Colonic mucosa (tissue), 4 donors: ENCODE results near the gene MGMT. TPM values are rescaled to one million over a fixed set of nuclear protein-coding genes. Genes with fewer than 3 reads are reported as not detected.
A peak's percentile ranks its signal among the peaks of the same experiment; 100 is the strongest.

Source experiments
- DNase-seq: peaks from one replicate; pipeline ENCODE4 v3.0.0-alpha.2; 2020
- H3K27ac ChIP-seq: fragments of 200-600 bp; one replicate; pipeline ENCODE4 v1.8.0; 2021
- H3K27me3 ChIP-seq: fragments of 200-600 bp; one replicate; pipeline ENCODE4 v1.8.0; 2021
- H3K36me3 ChIP-seq: fragments of 200-600 bp; one replicate; pipeline ENCODE4 v1.8.0; 2021
- H3K4me1 ChIP-seq: fragments of 200-600 bp; one replicate; pipeline ENCODE4 v1.8.0; 2021; ENCODE audit warnings: mild to moderate bottlenecking
- H3K4me3 ChIP-seq: fragments of 200-600 bp; one replicate; pipeline ENCODE4 v1.8.0; 2021
- H3K9ac ChIP-seq, 2 donors: one replicate each; pipeline ENCODE4 v1.7.0; 2013; ENCODE audit warnings: control low read depth in 2 of 2, low read depth in 2 of 2, low read length in 2 of 2
- H3K9me3 ChIP-seq: fragments of 200-600 bp; one replicate; pipeline ENCODE4 v1.8.0; 2021
- intact Hi-C: fragments of 100-400 bp; cut with DNase I; formaldehyde crosslinking; loops from one replicate; pipeline ENCODE4 v1.14.1; 2022
- total RNA-seq, 2 donors: library from RNA; stranded (reverse); fragmentation: NEBNext Ultra II Directional in 1 of 2; extraction: Animal tissue kit (Norgen Biotek cat#: 25700) in 1 of 2; gene quantifications; one replicate each; pipeline ENCODE4 v1.2.1, GENCODE V29; 2021
- TF ChIP-seq, protein P1 (sequence below): fragments of 200-600 bp; IDR thresholded peaks from one replicate; pipeline ENCODE4 v1.8.0; 2022; ENCODE audit warnings: antibody characterized with exemption, mild to moderate bottlenecking
- donor health status: healthy.
- donor health status: DM: no; HTN: no; CAD: no.
- donor health status: DM: no; HTN: no; CAD: no.

The MGMT gene
- total RNA-seq, 2 donors from 2014 or later: 17.5 to 18.2 TPM

DNA sequence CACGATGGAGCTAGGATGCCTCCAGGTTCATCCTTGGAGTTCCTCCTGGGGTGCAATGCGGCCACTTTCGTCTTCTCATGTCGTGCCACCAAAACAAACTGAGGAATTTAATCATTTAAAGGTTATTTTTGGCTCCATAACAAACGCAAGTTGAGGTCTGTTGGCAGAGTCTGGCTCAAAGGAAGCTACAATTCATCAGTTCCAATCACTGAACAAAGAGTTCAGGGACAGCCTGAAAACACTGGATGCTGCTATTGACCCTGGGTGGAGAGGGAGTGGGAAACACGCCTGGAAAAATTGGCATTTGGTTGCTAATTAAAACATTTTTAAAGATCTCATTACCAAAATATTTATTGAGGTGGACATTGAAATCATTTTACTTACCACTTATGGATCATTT is 11.4 kb upstream of the MGMT start:
- H3K4me3 ChIP-seq: no peak overlapping the region
- intact Hi-C loops: no loop called here
- H3K36me3 ChIP-seq: no peaks in the 10 kb centered on the region
- no peaks in the 10 kb centered on the region for H3K4me1 ChIP-seq
- H3K9ac ChIP-seq: no peak overlapping the region
- H3K9me3 ChIP-seq: no peaks in the 10 kb centered on the region
- no peak for DNase-seq
- no peak overlapping the region for H3K27ac ChIP-seq
- TF ChIP-seq, protein P1, sequence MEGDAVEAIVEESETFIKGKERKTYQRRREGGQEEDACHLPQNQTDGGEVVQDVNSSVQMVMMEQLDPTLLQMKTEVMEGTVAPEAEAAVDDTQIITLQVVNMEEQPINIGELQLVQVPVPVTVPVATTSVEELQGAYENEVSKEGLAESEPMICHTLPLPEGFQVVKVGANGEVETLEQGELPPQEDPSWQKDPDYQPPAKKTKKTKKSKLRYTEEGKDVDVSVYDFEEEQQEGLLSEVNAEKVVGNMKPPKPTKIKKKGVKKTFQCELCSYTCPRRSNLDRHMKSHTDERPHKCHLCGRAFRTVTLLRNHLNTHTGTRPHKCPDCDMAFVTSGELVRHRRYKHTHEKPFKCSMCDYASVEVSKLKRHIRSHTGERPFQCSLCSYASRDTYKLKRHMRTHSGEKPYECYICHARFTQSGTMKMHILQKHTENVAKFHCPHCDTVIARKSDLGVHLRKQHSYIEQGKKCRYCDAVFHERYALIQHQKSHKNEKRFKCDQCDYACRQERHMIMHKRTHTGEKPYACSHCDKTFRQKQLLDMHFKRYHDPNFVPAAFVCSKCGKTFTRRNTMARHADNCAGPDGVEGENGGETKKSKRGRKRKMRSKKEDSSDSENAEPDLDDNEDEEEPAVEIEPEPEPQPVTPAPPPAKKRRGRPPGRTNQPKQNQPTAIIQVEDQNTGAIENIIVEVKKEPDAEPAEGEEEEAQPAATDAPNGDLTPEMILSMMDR: no peak
- no peaks in the 10 kb centered on the region for H3K27me3 ChIP-seq

DNA sequence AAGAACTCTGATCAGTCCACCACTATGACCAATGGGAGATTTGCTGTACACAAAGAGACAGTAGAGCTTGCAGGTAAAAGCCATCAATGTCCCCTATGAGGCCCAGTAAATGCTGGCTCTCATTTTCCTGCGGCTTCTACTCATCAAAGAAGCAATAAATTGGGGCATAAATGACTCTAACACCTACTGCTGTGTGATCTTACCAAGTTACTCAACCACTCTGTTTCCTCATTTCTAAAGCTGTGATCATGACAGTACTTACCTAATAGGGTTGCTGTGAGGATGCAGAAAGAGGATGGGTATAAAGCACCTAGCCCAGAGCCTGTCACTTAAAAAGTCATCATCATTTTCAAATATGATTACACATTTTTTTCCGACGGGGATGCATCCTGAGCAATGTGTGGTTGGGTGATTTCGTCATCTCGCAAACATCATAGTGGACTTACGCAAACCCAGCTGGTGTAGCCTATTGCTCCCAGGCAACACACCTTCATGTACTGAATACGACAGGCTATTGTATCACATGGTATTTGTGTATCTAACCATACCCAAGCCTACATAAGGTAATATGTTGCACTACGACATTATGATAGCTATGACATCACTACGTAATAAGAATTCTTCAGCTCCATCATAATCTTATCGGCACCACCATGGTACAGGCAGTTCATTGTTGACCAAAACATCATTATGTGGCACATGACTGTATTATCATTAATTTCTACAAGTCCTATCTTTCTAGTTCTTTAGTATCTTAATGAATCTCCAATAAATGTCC is 7.1 kb upstream of the MGMT start:
- Histone ChIP-seq H3K36me3 (no peaks in the 10 kb centered on the region), H3K9ac (no peak overlapping the region), H3K4me1 (no peaks in the 10 kb centered on the region), H3K27ac (no peak overlapping the region), H3K4me3 (no peak overlapping the region), H3K27me3 (no peaks in the 10 kb centered on the region), H3K9me3 (no peaks in the 10 kb centered on the region)
- intact Hi-C loops: no loop called here
- TF ChIP-seq, protein P1: no peak
- DNase-seq: no peak

DNA sequence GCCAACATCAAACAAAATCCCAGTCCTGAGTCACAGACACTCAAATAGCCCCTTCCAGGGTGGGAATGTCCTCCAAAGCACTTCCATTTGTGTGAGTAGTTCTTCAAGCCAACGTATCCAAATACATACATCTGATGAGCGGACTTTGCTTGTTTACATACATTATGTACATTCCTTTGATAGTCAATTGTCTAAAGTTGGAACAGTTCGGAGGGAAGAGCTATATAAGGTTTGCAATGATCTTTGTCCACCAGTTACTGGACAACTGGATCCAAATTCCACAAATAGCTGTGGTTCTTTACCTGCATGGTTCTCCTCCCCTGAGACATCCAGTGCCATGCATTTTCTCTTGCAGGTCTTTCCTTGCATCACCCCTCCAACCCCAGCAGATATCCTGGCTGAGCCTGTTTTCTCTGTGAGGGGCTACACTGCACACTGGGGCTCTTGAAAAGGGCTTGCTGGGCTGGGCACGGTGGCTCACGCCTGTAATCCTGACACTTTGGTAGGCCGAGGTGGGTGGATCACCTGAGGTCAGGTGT is 4.7 kb upstream of the MGMT start:
- Histone ChIP-seq H3K4me1 (peaks cover 4% of the 10 kb centered on the region), H3K9ac (no peak overlapping the region), H3K9me3 (no peaks in the 10 kb centered on the region), H3K27me3 (no peaks in the 10 kb centered on the region), H3K36me3 (no peaks in the 10 kb centered on the region), H3K27ac (no peak overlapping the region), H3K4me3 (no peak overlapping the region)
- DNase-seq: no peak
- TF ChIP-seq, protein P1: no peak
- intact Hi-C loops: no loop called here

DNA sequence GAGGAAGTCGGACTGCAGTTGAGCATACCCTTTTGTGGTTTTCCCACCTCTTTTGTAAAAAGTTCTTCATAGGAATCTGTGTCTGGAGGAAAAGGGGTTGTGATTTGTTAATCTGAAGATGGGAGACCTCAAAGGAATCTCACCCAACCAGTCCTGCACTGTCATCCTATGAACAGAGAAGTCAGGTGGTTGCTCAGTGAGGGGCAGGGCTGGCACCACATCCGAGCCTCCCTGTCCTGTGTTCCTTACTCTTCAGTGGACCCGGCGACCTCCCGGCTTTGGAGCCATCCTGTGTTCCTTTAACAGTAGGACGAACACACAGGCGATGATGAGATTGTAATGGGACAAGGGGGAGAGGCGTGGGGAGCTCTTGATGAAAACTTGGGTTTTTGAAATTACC is 2.8 kb upstream of the MGMT start:
- TF ChIP-seq, protein P1: no peak
- H3K4me3 ChIP-seq: no peak overlapping the region
- H3K9me3 ChIP-seq: no peaks in the 10 kb centered on the region
- H3K27me3 ChIP-seq: no peaks in the 10 kb centered on the region
- H3K4me1 ChIP-seq: peaks cover 4% of the 10 kb centered on the region
- H3K9ac ChIP-seq: no peak overlapping the region
- no peaks in the 10 kb centered on the region for H3K36me3 ChIP-seq
- no peak for DNase-seq
- intact Hi-C loops: no loop called here
- H3K27ac ChIP-seq: no peak overlapping the region

DNA sequence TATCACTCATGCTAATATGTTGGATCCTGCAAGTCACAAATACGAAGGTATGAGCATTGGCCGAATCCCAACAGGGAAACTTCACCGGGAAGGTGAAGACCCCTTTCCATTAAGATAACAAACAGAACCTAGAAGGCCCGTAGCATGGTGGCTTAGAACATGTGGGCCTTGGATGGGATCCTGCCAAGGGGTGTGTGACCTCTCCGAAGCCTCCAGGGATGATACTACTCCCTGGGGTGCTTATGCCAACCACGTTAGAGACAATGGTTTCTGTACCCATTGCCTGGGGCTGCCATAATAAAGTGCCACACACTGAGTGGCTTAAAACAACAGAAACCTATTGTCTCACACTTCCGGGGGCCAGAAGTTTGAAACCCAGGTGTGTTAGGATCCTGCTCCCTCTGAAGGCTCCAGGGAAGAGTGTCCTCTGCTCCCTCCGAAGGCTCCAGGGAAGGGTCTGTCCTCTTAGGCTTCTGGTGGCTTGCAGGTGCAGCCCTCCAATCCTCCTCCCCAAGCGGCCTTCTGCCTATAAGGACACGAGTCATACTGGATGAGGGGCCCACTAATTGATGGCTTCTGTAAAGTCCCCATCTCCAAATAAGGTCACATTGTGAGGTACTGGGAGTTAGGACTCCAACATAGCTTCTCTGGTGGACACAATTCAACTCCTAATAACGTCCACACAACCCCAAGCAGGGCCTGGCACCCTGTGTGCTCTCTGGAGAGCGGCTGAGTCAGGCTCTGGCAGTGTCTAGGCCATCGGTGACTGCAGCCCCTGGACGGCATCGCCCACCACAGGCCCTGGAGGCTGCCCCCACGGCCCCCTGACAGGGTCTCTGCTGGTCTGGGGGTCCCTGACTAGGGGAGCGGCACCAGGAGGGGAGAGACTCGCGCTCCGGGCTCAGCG is 992 bp upstream of the MGMT start:
- TF ChIP-seq, protein P1: no peak
- intact Hi-C loops: no loop called here
- peak overlapping the region; percentile 36 for H3K27ac ChIP-seq
- peak overlapping the region; percentile 61 to 66 for H3K9ac ChIP-seq
- H3K36me3 ChIP-seq: no peaks in the 10 kb centered on the region
- no peaks in the 10 kb centered on the region for H3K27me3 ChIP-seq
- DNase-seq: no peak
- H3K9me3 ChIP-seq: no peaks in the 10 kb centered on the region
- peak overlapping the region; percentile 55 for H3K4me3 ChIP-seq
- peaks cover 4% of the 10 kb centered on the region for H3K4me1 ChIP-seq
